ENCODE measurements around the gene FYTTD1. TPM values are rescaled to one million over a fixed set of nuclear protein-coding genes. Genes with fewer than 3 reads are reported as not detected.

Gene FYTTD1
- total RNA-seq, 1 donor from 2014 or later = 37.7 TPM

GRCh38 chr3:197758512-197758911, 8.8 kb downstream of the FYTTD1 start:
- intact Hi-C loops (cut with DNase I) = no loop called here
- H3K27ac ChIP-seq = no peak overlapping the region
- H3K36me3 ChIP-seq = peaks cover 43% of the 10 kb centered on the region
- no peaks in the 10 kb centered on the region for H3K9me3 ChIP-seq
- ATAC-seq (no peak), DNase-seq (no peak)
- H3K27me3 ChIP-seq (ENCODE audit: low read depth) = no peaks in the 10 kb centered on the region
- H3K4me3 ChIP-seq = no peak overlapping the region
- TF ChIP-seq CTCF (IDR thresholded peaks at IDR 0.05) = no peak
- no peaks in the 10 kb centered on the region for H3K4me1 ChIP-seq

- DNase-seq = no peak
- ATAC-seq = no peak
- Histone ChIP-seq H3K9me3 (no peaks in the 10 kb centered on the region), H3K27ac (no peak overlapping the region), H3K4me1 (no peaks in the 10 kb centered on the region), H3K36me3 (peaks cover 70% of the 10 kb centered on the region), H3K4me3 (no peak overlapping the region), H3K27me3 (ENCODE audit: low read depth) (no peaks in the 10 kb centered on the region)
- no peak for TF ChIP-seq CTCF (IDR thresholded peaks at IDR 0.05)
- intact Hi-C loops (cut with DNase I) = no loop called here
Measured at GRCh38 chr3:197761784-197762183, 12.1 kb downstream of the FYTTD1 start.

- TF ChIP-seq CTCF (IDR thresholded peaks at IDR 0.05) = no peak
- Histone ChIP-seq H3K27ac (no peak overlapping the region), H3K9me3 (no peaks in the 10 kb centered on the region), H3K4me1 (no peaks in the 10 kb centered on the region), H3K27me3 (ENCODE audit: low read depth) (no peaks in the 10 kb centered on the region), H3K36me3 (peaks cover 90% of the 10 kb centered on the region), H3K4me3 (no peak overlapping the region)
- intact Hi-C loops (cut with DNase I) = no loop called here
- DNase-seq = no peak
- ATAC-seq = no peak
Measured at GRCh38 chr3:197775317-197775716, 25.6 kb downstream of the FYTTD1 start.

- no peak overlapping the region for H3K4me3 ChIP-seq
- no peaks in the 10 kb centered on the region for H3K9me3 ChIP-seq
- H3K4me1 ChIP-seq = no peaks in the 10 kb centered on the region
- no peak for TF ChIP-seq CTCF (IDR thresholded peaks at IDR 0.05)
- DNase-seq (no peak), ATAC-seq (no peak)
- no peak overlapping the region for H3K27ac ChIP-seq
- peaks cover 77% of the 10 kb centered on the region for H3K36me3 ChIP-seq
- H3K27me3 ChIP-seq (ENCODE audit: low read depth) = no peaks in the 10 kb centered on the region
- intact Hi-C loops (cut with DNase I) = no loop called here
Measured at GRCh38 chr3:197782230-197782629, 32.5 kb downstream of the FYTTD1 start.

- H3K27me3 ChIP-seq (ENCODE audit: low read depth) = no peaks in the 10 kb centered on the region
- H3K4me1 ChIP-seq = no peaks in the 10 kb centered on the region
- DNase-seq (no peak), ATAC-seq (no peak)
- no peak overlapping the region for H3K4me3 ChIP-seq
- no peak for TF ChIP-seq CTCF (IDR thresholded peaks at IDR 0.05)
- intact Hi-C loops (cut with DNase I) = no loop called here
- H3K9me3 ChIP-seq = no peaks in the 10 kb centered on the region
- peaks cover 59% of the 10 kb centered on the region for H3K36me3 ChIP-seq
- no peak overlapping the region for H3K27ac ChIP-seq
Measured at GRCh38 chr3:197784019-197784585, 34.4 kb downstream of the FYTTD1 start.

Measured in lower lobe of right lung (tissue), 2 donors.